ENCODE results near the gene CDK5. TPM values are rescaled to one million over a fixed set of nuclear protein-coding genes. Genes with fewer than 3 reads are reported as not detected.

Gene CDK5
- total and polyA plus RNA-seq, 9 of the 15 experiments (the other 6 are each of a cell fraction or from before 2014, with no cell fraction given) = 3.2 to 38.0 (median 27.5) TPM

DNA sequence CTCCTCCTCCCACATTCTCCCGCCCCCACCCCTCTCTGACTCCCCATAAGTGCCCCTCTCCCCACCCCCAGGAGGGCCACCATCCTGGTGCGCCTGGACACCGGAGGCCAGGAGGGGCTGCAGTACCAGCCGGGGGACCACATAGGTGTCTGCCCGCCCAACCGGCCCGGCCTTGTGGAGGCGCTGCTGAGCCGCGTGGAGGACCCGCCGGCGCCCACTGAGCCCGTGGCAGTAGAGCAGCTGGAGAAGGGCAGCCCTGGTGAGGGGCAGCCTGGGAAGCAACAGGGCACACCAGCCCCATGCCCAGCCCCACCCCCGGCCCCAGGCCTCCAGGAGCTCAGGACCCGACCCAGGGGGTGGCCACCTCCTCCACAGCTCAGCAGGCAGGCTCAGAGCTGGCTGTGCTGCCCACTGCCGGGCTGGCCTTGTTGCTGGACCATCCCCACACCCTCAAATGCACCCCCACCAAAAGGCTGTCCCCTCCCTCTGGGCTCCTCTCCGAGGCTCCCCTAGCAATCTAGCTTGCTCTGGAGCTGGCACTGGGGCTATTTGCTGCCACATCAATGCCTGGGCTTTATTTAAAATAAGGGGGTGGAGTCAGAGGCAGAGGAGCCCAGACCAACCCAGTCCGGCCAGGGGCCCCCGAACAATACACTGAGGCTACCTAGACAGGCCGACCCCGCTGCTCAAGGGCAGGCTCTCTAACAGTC, 48.2 kb downstream of the CDK5 start (continued):
- TF ChIP-seq CTCF (IDR thresholded peaks at IDR 0.05 in 2 of 3, conservative IDR thresholded peaks at IDR 0.05 in 1 of 3; ENCODE audit: insufficient read depth in 2 of 3, low read depth in 1 of 3, low read length in 3 of 3) (peak; percentile 62 to 95 (median 81)), XRCC3 (IDR thresholded peaks at IDR 0.05) (no peak), NFIC (IDR thresholded peaks at IDR 0.05) (peak; percentile 24; the same call in 1 of the 2 replicates), ATF2 (CRISPR knock-in tag; IDR thresholded peaks at IDR 0.05) (no peak), HDAC1 (IDR thresholded peaks at IDR 0.05) (0 out of 4 replicates have a peak, but pooled peaks of 1 of the 2 experiments have one; percentile 15), ZNF431 (CRISPR knock-in tag; IDR thresholded peaks at IDR 0.05) (0 out of 2 replicates have a peak, but pooled peaks have one; percentile 11), YY1 (IDR thresholded peaks at IDR 0.05; ENCODE audit: borderline replicate concordance in 1 of 3, control insufficient read depth in 1 of 3, extremely low read depth in 1 of 3, insufficient read depth in 3 of 3, insufficient read length in 1 of 3, insufficient replicate concordance in 2 of 3, low read depth in 1 of 3, low read length in 2 of 3) (peak in 2 of 3 experiments; percentile 17 to 23), CREM (IDR thresholded peaks at IDR 0.05; ENCODE audit: low read depth) (0 out of 2 replicates have a peak, but pooled peaks have one; percentile 26), LARP7 (IDR thresholded peaks at IDR 0.05) (0 out of 2 replicates have a peak, but pooled peaks have one; percentile 20)
- TF ChIP-seq, protein P1, sequence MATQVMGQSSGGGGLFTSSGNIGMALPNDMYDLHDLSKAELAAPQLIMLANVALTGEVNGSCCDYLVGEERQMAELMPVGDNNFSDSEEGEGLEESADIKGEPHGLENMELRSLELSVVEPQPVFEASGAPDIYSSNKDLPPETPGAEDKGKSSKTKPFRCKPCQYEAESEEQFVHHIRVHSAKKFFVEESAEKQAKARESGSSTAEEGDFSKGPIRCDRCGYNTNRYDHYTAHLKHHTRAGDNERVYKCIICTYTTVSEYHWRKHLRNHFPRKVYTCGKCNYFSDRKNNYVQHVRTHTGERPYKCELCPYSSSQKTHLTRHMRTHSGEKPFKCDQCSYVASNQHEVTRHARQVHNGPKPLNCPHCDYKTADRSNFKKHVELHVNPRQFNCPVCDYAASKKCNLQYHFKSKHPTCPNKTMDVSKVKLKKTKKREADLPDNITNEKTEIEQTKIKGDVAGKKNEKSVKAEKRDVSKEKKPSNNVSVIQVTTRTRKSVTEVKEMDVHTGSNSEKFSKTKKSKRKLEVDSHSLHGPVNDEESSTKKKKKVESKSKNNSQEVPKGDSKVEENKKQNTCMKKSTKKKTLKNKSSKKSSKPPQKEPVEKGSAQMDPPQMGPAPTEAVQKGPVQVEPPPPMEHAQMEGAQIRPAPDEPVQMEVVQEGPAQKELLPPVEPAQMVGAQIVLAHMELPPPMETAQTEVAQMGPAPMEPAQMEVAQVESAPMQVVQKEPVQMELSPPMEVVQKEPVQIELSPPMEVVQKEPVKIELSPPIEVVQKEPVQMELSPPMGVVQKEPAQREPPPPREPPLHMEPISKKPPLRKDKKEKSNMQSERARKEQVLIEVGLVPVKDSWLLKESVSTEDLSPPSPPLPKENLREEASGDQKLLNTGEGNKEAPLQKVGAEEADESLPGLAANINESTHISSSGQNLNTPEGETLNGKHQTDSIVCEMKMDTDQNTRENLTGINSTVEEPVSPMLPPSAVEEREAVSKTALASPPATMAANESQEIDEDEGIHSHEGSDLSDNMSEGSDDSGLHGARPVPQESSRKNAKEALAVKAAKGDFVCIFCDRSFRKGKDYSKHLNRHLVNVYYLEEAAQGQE (IDR thresholded peaks at IDR 0.05; ENCODE audit: borderline replicate concordance) = peak; percentile 37; the same call in 1 of the 2 replicates
- TF ChIP-seq, protein P1 (CRISPR knock-in tag; IDR thresholded peaks at IDR 0.05; ENCODE audit: low read depth) = no peak
- TF ChIP-seq, protein P2, sequence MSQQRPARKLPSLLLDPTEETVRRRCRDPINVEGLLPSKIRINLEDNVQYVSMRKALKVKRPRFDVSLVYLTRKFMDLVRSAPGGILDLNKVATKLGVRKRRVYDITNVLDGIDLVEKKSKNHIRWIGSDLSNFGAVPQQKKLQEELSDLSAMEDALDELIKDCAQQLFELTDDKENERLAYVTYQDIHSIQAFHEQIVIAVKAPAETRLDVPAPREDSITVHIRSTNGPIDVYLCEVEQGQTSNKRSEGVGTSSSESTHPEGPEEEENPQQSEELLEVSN (IDR thresholded peaks at IDR 0.05; ENCODE audit: borderline replicate concordance in 1 of 2, extremely low read depth in 1 of 2, insufficient read depth in 1 of 2, insufficient read length in 1 of 2, low read depth in 1 of 2, low read length in 1 of 2, poor library complexity in 1 of 2, severe bottlenecking in 1 of 2) = peak in 1 of 2 experiments; percentile 14

Measured in K562 (cell line).